ENCODE measurements around the gene MBP. TPM values are rescaled to one million over a fixed set of nuclear protein-coding genes. Genes with fewer than 3 reads are reported as not detected.

The MBP gene
- total RNA-seq, 1 donor = 80.7 TPM

GRCh38 chr18:77131652-77132368 is 773 bp downstream of the MBP start:
- H3K4me3 ChIP-seq (ENCODE audit: low read length) = peak overlapping the region; percentile 86
- no peaks in the 10 kb centered on the region for H3K9me3 ChIP-seq (ENCODE audit: low read depth, low read length)
- peaks cover 66% of the 10 kb centered on the region for H3K4me1 ChIP-seq (ENCODE audit: insufficient read depth, low read length)
- H3K27me3 ChIP-seq (ENCODE audit: insufficient read depth, low read length) = no peaks in the 10 kb centered on the region

GRCh38 chr18:77131100-77131651 is 1.4 kb downstream of the MBP start:
- no peaks in the 10 kb centered on the region for H3K9me3 ChIP-seq (ENCODE audit: low read depth, low read length)
- peak overlapping the region; percentile 86 for H3K4me3 ChIP-seq (ENCODE audit: low read length)
- peaks cover 72% of the 10 kb centered on the region for H3K4me1 ChIP-seq (ENCODE audit: insufficient read depth, low read length)
- no peaks in the 10 kb centered on the region for H3K27me3 ChIP-seq (ENCODE audit: insufficient read depth, low read length)

GRCh38 chr18:77130229-77131099 is 2.1 kb downstream of the MBP start:
- no peaks in the 10 kb centered on the region for H3K27me3 ChIP-seq (ENCODE audit: insufficient read depth, low read length)
- peak overlapping the region; percentile 86 for H3K4me3 ChIP-seq (ENCODE audit: low read length)
- H3K9me3 ChIP-seq (ENCODE audit: low read depth, low read length) = no peaks in the 10 kb centered on the region
- peaks cover 74% of the 10 kb centered on the region for H3K4me1 ChIP-seq (ENCODE audit: insufficient read depth, low read length)

GRCh38 chr18:77129150-77129551 is 3.4 kb downstream of the MBP start:
- Histone ChIP-seq H3K4me1 (ENCODE audit: insufficient read depth, low read length) (peaks cover 80% of the 10 kb centered on the region), H3K27me3 (ENCODE audit: insufficient read depth, low read length) (no peaks in the 10 kb centered on the region), H3K9me3 (ENCODE audit: low read depth, low read length) (no peaks in the 10 kb centered on the region), H3K4me3 (ENCODE audit: low read length) (no peak overlapping the region)

- no peaks in the 10 kb centered on the region for H3K9me3 ChIP-seq (ENCODE audit: low read depth, low read length)
- H3K27me3 ChIP-seq (ENCODE audit: insufficient read depth, low read length) = no peaks in the 10 kb centered on the region
- H3K4me3 ChIP-seq (ENCODE audit: low read length) = no peak overlapping the region
- peaks cover 79% of the 10 kb centered on the region for H3K4me1 ChIP-seq (ENCODE audit: insufficient read depth, low read length)
Measured at GRCh38 chr18:77127769-77128671, 4.6 kb downstream of the MBP start.

GRCh38 chr18:77124452-77124922 is 8.1 kb downstream of the MBP start:
- H3K27me3 ChIP-seq (ENCODE audit: insufficient read depth, low read length) = no peaks in the 10 kb centered on the region
- peaks cover 94% of the 10 kb centered on the region for H3K4me1 ChIP-seq (ENCODE audit: insufficient read depth, low read length)
- H3K4me3 ChIP-seq (ENCODE audit: low read length) = no peak overlapping the region
- H3K9me3 ChIP-seq (ENCODE audit: low read depth, low read length) = no peaks in the 10 kb centered on the region

- Histone ChIP-seq H3K4me3 (ENCODE audit: low read length) (no peak overlapping the region), H3K9me3 (ENCODE audit: low read depth, low read length) (no peaks in the 10 kb centered on the region), H3K4me1 (ENCODE audit: insufficient read depth, low read length) (peaks cover 94% of the 10 kb centered on the region), H3K27me3 (ENCODE audit: insufficient read depth, low read length) (no peaks in the 10 kb centered on the region)
Measured at GRCh38 chr18:77123320-77124231, 9.0 kb downstream of the MBP start.

- Histone ChIP-seq H3K27me3 (ENCODE audit: insufficient read depth, low read length) (no peaks in the 10 kb centered on the region), H3K9me3 (ENCODE audit: low read depth, low read length) (no peaks in the 10 kb centered on the region), H3K4me1 (ENCODE audit: insufficient read depth, low read length) (peaks cover 82% of the 10 kb centered on the region), H3K4me3 (ENCODE audit: low read length) (no peak overlapping the region)
Measured at GRCh38 chr18:77121523-77121922, 11.1 kb downstream of the MBP start.

GRCh38 chr18:77119851-77120491 is 12.6 kb downstream of the MBP start:
- Histone ChIP-seq H3K27me3 (ENCODE audit: insufficient read depth, low read length) (no peaks in the 10 kb centered on the region), H3K4me1 (ENCODE audit: insufficient read depth, low read length) (peaks cover 83% of the 10 kb centered on the region), H3K9me3 (ENCODE audit: low read depth, low read length) (no peaks in the 10 kb centered on the region), H3K4me3 (ENCODE audit: low read length) (no peak overlapping the region)

GRCh38 chr18:77119101-77119850 is 13.3 kb downstream of the MBP start:
- no peak overlapping the region for H3K4me3 ChIP-seq (ENCODE audit: low read length)
- peaks cover 83% of the 10 kb centered on the region for H3K4me1 ChIP-seq (ENCODE audit: insufficient read depth, low read length)
- no peaks in the 10 kb centered on the region for H3K27me3 ChIP-seq (ENCODE audit: insufficient read depth, low read length)
- no peaks in the 10 kb centered on the region for H3K9me3 ChIP-seq (ENCODE audit: low read depth, low read length)

GRCh38 chr18:77118256-77119090 is 14.1 kb downstream of the MBP start:
- Histone ChIP-seq H3K9me3 (ENCODE audit: low read depth, low read length) (no peaks in the 10 kb centered on the region), H3K4me3 (ENCODE audit: low read length) (no peak overlapping the region), H3K4me1 (ENCODE audit: insufficient read depth, low read length) (peaks cover 83% of the 10 kb centered on the region), H3K27me3 (ENCODE audit: insufficient read depth, low read length) (no peaks in the 10 kb centered on the region)
